Measurements from ENCODE around the gene OLFM1.

The OLFM1 gene

GRCh38 chr9:135102331-135102730, 14.9 kb downstream of the OLFM1 start:
- H3K36me3 ChIP-seq (ENCODE audit: insufficient read depth, low read length): no peaks in the 10 kb centered on the region
- no peaks in the 10 kb centered on the region for H3K9me3 ChIP-seq (ENCODE audit: insufficient read depth, low read length, severe bottlenecking)
- no peak overlapping the region for H2AFZ ChIP-seq (ENCODE audit: low read depth, low read length)
- no peak overlapping the region for H3K9ac ChIP-seq (ENCODE audit: low read depth, low read length)
- H3K27ac ChIP-seq (ENCODE audit: low read length): no peak overlapping the region
- H3K4me3 ChIP-seq (ENCODE audit: low read depth in 1 of 2, low read length in 2 of 2): no peak overlapping the region
- no peaks in the 10 kb centered on the region for H4K20me1 ChIP-seq (ENCODE audit: insufficient read depth, low read length)
- H3K4me2 ChIP-seq (ENCODE audit: insufficient read depth, low read length): no peak overlapping the region
- no peaks in the 10 kb centered on the region for H3K4me1 ChIP-seq (ENCODE audit: insufficient read depth, low read length)
- DNase-seq (no peak), ATAC-seq (ENCODE audit: insufficient read depth, low read depth) (no peak)
- TF ChIP-seq CTCF (IDR thresholded peaks at IDR 0.05; ENCODE audit: borderline replicate concordance, extremely low read depth, low read length, poor library complexity, severe bottlenecking) (no peak), EZH2 (IDR thresholded peaks at IDR 0.05; ENCODE audit: borderline replicate concordance, low read depth, low read length, severe bottlenecking) (no peak)
- no peaks in the 10 kb centered on the region for H3K27me3 ChIP-seq (ENCODE audit: insufficient read depth, low read length, poor library complexity)
- H3K79me2 ChIP-seq (ENCODE audit: insufficient read depth, low read length): no peaks in the 10 kb centered on the region

DNA sequence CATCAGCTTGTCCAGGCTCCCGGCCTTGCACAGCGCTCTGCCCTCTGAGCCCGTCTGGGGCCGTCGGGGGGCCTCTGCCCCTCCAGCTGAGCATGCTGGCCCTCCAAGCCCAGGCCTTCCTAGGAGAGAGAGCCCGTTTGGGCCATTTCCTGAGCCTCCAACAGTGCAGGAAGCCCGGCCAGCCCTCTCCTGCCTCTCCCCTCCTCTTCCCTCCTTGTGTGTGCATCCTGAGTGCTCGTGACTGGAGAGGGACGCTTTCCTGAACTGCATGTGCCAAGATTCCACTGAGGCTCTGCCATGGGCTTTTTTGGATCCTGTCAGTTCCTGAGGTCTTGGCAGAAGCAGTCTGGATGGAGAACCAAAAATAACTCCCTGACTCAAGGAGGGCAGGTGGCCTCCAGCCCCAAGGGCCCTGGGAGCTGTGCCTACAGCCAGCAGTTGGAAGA, 15.6 kb downstream of the OLFM1 start:
- DNase-seq (no peak), ATAC-seq (ENCODE audit: insufficient read depth, low read depth) (no peak)
- Histone ChIP-seq H4K20me1 (ENCODE audit: insufficient read depth, low read length) (no peaks in the 10 kb centered on the region), H3K27ac (ENCODE audit: low read length) (no peak overlapping the region), H3K9ac (ENCODE audit: low read depth, low read length) (no peak overlapping the region), H3K4me1 (ENCODE audit: insufficient read depth, low read length) (no peaks in the 10 kb centered on the region), H3K36me3 (ENCODE audit: insufficient read depth, low read length) (no peaks in the 10 kb centered on the region), H3K4me2 (ENCODE audit: insufficient read depth, low read length) (no peak overlapping the region), H2AFZ (ENCODE audit: low read depth, low read length) (no peak overlapping the region), H3K79me2 (ENCODE audit: insufficient read depth, low read length) (no peaks in the 10 kb centered on the region), H3K27me3 (ENCODE audit: insufficient read depth, low read length, poor library complexity) (no peaks in the 10 kb centered on the region), H3K9me3 (ENCODE audit: insufficient read depth, low read length, severe bottlenecking) (no peaks in the 10 kb centered on the region), H3K4me3 (ENCODE audit: low read depth in 1 of 2, low read length in 2 of 2) (no peak overlapping the region)
- TF ChIP-seq CTCF (IDR thresholded peaks at IDR 0.05; ENCODE audit: borderline replicate concordance, extremely low read depth, low read length, poor library complexity, severe bottlenecking): no peak

- Histone ChIP-seq H3K36me3 (ENCODE audit: insufficient read depth, low read length) (no peaks in the 10 kb centered on the region), H3K4me3 (ENCODE audit: low read depth in 1 of 2, low read length in 2 of 2) (no peak overlapping the region), H2AFZ (ENCODE audit: low read depth, low read length) (no peak overlapping the region), H3K4me2 (ENCODE audit: insufficient read depth, low read length) (no peak overlapping the region), H3K79me2 (ENCODE audit: insufficient read depth, low read length) (no peaks in the 10 kb centered on the region), H3K9ac (ENCODE audit: low read depth, low read length) (no peak overlapping the region), H3K27ac (ENCODE audit: low read length) (no peak overlapping the region), H4K20me1 (ENCODE audit: insufficient read depth, low read length) (no peaks in the 10 kb centered on the region), H3K4me1 (ENCODE audit: insufficient read depth, low read length) (no peaks in the 10 kb centered on the region), H3K27me3 (ENCODE audit: insufficient read depth, low read length, poor library complexity) (no peaks in the 10 kb centered on the region), H3K9me3 (ENCODE audit: insufficient read depth, low read length, severe bottlenecking) (no peaks in the 10 kb centered on the region)
- TF ChIP-seq CTCF (IDR thresholded peaks at IDR 0.05; ENCODE audit: borderline replicate concordance, extremely low read depth, low read length, poor library complexity, severe bottlenecking) (no peak), EZH2 (IDR thresholded peaks at IDR 0.05; ENCODE audit: borderline replicate concordance, low read depth, low read length, severe bottlenecking) (no peak)
- ATAC-seq (ENCODE audit: insufficient read depth, low read depth) (no peak), DNase-seq (no peak)
These were observed 16.6 kb downstream of the OLFM1 start for GRCh38 chr9:135103931-135104639.

Measured in DND-41 (cell line).